Kidney (tissue), 14 donors: Measurements from ENCODE around the gene ZNF280B. TPM values are rescaled to one million over a fixed set of nuclear protein-coding genes. Genes with fewer than 3 reads are reported as not detected.

Source experiments
- DNase-seq, 5 donors: peaks; one replicate each; pipeline ENCODE4 v3.0.0-alpha.2; 2013 to 2020
- FAIRE-seq: peaks from 2 replicates; lab custom pipeline; 2012; peaks lifted over from hg19 to GRCh38; lab: Jason Lieb, UNC
- H3K27ac ChIP-seq, 2 donors: one replicate each; pipeline ENCODE4 v1.7.0; 2013; ENCODE audit warnings: low read depth in 2 of 2, low read length in 2 of 2, inconsistent platforms in 1 of 2
- H3K27me3 ChIP-seq: one replicate; pipeline ENCODE4 v1.7.1; 2013; ENCODE audit warnings: low read length, inconsistent platforms; ENCODE audit not compliant: control insufficient read depth, insufficient read depth
- H3K36me3 ChIP-seq, 3 donors: one replicate each; pipeline versions ENCODE4 v1.7.0 to v1.7.1; 2013; ENCODE audit warnings: low read length in 3 of 3, control low read depth in 1 of 3, inconsistent platforms in 1 of 3; ENCODE audit not compliant: insufficient read depth in 3 of 3, control insufficient read depth in 2 of 3
- H3K4me1 ChIP-seq, 3 donors: one replicate each; pipeline versions ENCODE4 v1.7.0 to v1.7.1; 2013; ENCODE audit warnings: low read length in 3 of 3, inconsistent platforms in 1 of 3, low read depth in 1 of 3; ENCODE audit not compliant: control insufficient read depth in 2 of 3, insufficient read depth in 2 of 3
- H3K4me3 ChIP-seq, 3 donors: one replicate each; pipeline versions ENCODE4 v1.7.0 to v1.8.1; 2013; ENCODE audit warnings: low read length in 3 of 3, control low read depth in 1 of 3, inconsistent platforms in 1 of 3
- H3K9ac ChIP-seq, 3 donors: one replicate each; pipeline versions ENCODE4 v1.7.0 to v1.7.1; 2013; ENCODE audit warnings: low read length in 3 of 3, control low read depth in 1 of 3, inconsistent platforms in 1 of 3
- H3K9me3 ChIP-seq, 3 donors: one replicate each; pipeline versions ENCODE4 v1.7.0 to v1.7.1; 2013; ENCODE audit warnings: low read length in 3 of 3, control low read depth in 1 of 3, inconsistent platforms in 1 of 3; ENCODE audit not compliant: control insufficient read depth in 2 of 3, insufficient read depth in 1 of 3
- intact Hi-C: fragments of 100-400 bp; cut with DNase I; formaldehyde crosslinking; loops from one replicate; pipeline ENCODE4 v1.11.1; 2022
- polyA plus RNA-seq: library from polyadenylated mRNA; stranded (reverse); fragments of 350-450 nt; fragmentation: Illumina TruSeq; extraction: RNeasy Lipid Tissue Mini Kit (QIAGEN cat#74804); gene quantifications from one replicate; pipeline ENCODE4 v1.2.3, GENCODE V29; 2014; ENCODE audit warnings: low read depth, low replicate concordance; ENCODE audit not compliant: insufficient read depth
- total RNA-seq: library from RNA; stranded (reverse); fragmentation: NEBNext Ultra II Directional; extraction: Animal tissue kit (Norgen Biotek cat#: 25700); gene quantifications from one replicate; pipeline ENCODE4 v1.2.1, GENCODE V29; 2021
- TF ChIP-seq, protein P1 (sequence below): IDR thresholded peaks from 3 replicates; pipeline ENCODE4 v1.5.1; 2012; ENCODE audit warnings: mild to moderate bottlenecking, moderate library complexity, borderline replicate concordance; ENCODE audit not compliant: insufficient read depth; ENCODE audit errors: extremely low read depth
- donor health status: control.
- donor health status: control.
- donor health status: control.
- donor health status: control.
- donor health status: control.
- donor health status: DM: yes; HTN: yes; CAD: no.
- donor health status: Normal renal cell carcinoma (clear cell type).

ZNF280B gene
- total and polyA plus RNA-seq, 2 donors from 2014 or later: 0.26 to 1.0 TPM

DNA sequence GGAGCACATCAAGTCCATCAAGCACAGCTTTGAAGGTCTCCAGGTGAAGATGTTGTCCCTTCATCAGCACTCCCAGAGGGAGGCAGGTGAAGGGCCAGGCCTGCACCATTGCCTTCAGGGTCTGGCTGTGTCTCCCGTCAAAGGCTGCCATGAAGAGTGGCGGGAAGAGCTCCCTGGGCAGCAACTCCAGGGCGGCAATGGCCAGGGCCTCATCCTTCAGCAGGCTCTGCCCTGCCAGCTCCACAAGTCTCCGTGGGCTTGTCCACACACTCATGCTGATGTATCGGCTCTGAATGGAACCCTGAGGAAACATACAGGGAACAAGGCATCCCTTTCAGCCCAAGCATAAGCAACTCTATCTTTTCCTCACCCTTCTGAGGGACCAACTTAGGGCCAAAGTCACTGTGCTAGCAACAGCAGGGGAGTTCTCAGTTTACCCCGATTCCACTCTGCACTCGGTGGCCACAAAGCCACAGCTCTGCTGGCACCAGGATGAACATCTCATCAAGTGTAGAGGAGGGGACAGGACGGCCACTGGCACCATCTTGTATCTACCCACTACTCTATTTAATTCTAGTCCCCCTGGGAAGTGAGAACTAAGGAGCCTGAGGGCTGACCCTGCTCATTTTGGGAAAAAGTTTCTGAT is 42.4 kb upstream of the ZNF280B start:
- Histone ChIP-seq H3K9ac (no peak overlapping the region), H3K4me1 (no peaks in the 10 kb centered on the region), H3K27ac (no peak overlapping the region), H3K27me3 (no peaks in the 10 kb centered on the region), H3K36me3 (no peaks in the 10 kb centered on the region), H3K4me3 (no peak overlapping the region), H3K9me3 (no peaks in the 10 kb centered on the region)
- FAIRE-seq (no peak), DNase-seq (no peak)
- TF ChIP-seq, protein P1, sequence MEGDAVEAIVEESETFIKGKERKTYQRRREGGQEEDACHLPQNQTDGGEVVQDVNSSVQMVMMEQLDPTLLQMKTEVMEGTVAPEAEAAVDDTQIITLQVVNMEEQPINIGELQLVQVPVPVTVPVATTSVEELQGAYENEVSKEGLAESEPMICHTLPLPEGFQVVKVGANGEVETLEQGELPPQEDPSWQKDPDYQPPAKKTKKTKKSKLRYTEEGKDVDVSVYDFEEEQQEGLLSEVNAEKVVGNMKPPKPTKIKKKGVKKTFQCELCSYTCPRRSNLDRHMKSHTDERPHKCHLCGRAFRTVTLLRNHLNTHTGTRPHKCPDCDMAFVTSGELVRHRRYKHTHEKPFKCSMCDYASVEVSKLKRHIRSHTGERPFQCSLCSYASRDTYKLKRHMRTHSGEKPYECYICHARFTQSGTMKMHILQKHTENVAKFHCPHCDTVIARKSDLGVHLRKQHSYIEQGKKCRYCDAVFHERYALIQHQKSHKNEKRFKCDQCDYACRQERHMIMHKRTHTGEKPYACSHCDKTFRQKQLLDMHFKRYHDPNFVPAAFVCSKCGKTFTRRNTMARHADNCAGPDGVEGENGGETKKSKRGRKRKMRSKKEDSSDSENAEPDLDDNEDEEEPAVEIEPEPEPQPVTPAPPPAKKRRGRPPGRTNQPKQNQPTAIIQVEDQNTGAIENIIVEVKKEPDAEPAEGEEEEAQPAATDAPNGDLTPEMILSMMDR: no peak
- intact Hi-C loops: no loop called here

DNA sequence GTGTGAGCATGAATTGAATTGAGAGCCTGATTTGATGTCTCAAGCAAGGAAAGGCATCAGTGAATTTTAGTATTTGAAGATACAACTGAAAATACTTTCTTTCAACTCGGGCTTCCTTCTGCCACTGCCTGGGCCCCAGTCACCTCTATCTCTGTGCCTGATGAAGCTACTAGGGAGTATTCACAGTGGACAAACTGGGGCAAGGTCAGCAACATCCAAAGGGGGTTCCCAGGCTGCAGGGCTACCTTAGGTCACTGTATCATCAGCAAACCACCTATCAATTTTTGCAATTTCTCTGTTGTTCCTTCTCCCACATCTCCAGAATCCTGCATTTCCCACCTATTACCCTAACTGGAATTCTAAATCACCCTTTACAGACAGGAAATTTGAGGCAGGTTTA is 40.4 kb upstream of the ZNF280B start:
- H3K27me3 ChIP-seq: no peaks in the 10 kb centered on the region
- intact Hi-C loops: no loop called here
- H3K4me3 ChIP-seq: no peak overlapping the region
- H3K4me1 ChIP-seq: no peaks in the 10 kb centered on the region
- H3K36me3 ChIP-seq: no peaks in the 10 kb centered on the region
- H3K27ac ChIP-seq: no peak overlapping the region
- no peak for FAIRE-seq
- no peaks in the 10 kb centered on the region for H3K9me3 ChIP-seq
- H3K9ac ChIP-seq: no peak overlapping the region
- DNase-seq: no peak
- TF ChIP-seq, protein P1: no peak

DNA sequence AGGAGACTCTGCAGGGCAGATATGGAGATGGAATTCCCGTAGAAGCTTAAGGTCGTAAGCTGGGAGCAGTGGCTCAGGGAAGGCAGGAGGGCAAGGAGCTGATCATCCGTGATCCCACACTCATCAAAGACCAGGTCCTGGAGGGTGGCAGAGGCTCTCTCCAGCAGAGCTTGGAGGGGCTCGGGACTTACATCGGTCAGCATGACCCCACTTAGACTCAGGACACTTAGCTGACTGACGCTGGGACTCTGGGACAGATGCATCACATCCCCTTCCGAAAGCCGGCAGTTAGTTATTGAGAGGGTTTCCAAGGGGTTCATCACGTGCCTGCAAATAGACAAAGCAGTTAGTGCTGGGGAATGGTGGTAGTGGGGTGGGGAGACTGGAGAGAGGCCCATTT is 39.8 kb upstream of the ZNF280B start:
- intact Hi-C loops: no loop called here
- FAIRE-seq (no peak), DNase-seq (no peak)
- no peaks in the 10 kb centered on the region for H3K9me3 ChIP-seq
- H3K4me3 ChIP-seq: no peak overlapping the region
- no peak overlapping the region for H3K27ac ChIP-seq
- H3K4me1 ChIP-seq: no peaks in the 10 kb centered on the region
- H3K27me3 ChIP-seq: no peaks in the 10 kb centered on the region
- TF ChIP-seq, protein P1: no peak
- H3K9ac ChIP-seq: no peak overlapping the region
- no peaks in the 10 kb centered on the region for H3K36me3 ChIP-seq

DNA sequence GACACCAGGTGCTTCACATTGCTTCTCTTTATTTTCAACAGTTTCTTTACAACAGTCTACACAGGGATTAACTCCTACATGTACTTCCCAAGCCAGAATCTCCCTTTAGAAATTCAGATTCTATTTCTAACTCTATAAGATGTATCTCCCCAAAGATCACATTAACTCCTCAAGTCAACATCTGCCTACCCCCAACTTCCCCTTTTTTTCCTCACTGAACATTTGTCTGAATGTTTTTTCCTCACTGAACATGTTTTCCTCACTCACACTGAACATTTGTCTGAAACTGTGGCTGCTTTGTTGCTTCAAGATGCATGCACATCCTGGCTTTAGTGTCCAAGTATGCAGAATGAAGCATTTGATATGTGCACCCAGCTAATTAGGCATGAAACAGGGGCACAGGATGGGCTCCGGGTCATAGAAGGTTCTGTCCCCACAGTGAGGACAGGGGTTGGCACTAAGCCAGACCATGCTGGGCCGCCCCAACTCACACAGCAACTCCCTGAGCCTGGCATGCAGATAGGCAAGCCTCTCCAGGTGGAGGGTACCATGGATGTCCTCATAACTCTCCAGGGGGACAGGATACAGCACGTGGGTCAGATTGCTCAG is 39.3 kb upstream of the ZNF280B start:
- FAIRE-seq: no peak
- no peak for DNase-seq
- TF ChIP-seq, protein P1: no peak
- Histone ChIP-seq H3K36me3 (no peaks in the 10 kb centered on the region), H3K27ac (no peak overlapping the region), H3K4me3 (no peak overlapping the region), H3K9me3 (no peaks in the 10 kb centered on the region), H3K27me3 (no peaks in the 10 kb centered on the region), H3K9ac (no peak overlapping the region), H3K4me1 (no peaks in the 10 kb centered on the region)
- intact Hi-C loops: no loop called here
